Mesodermal cell (in vitro differentiated cells): ENCODE results near the gene LRRC23.
"Not testable (repeated sequence)": the region's sequence is repeated elsewhere in the genome, so short reads cannot be mapped to it uniquely, and the experiment has no call there.

ENCODE experiments used
- H3K27ac ChIP-seq: 2 replicates; pipeline ENCODE4 v1.7.0; 2013; ENCODE audit warnings: mild to moderate bottlenecking, low read depth, low read length, moderate library complexity; ENCODE audit not compliant: severe bottlenecking
- H3K36me3 ChIP-seq: 2 replicates; pipeline ENCODE4 v1.7.1; 2013; ENCODE audit warnings: mild to moderate bottlenecking, low read length, moderate library complexity; ENCODE audit not compliant: control insufficient read depth, insufficient read depth
- H3K4me1 ChIP-seq: one replicate; pipeline ENCODE4 v1.7.1; 2013; ENCODE audit warnings: mild to moderate bottlenecking, low read length; ENCODE audit not compliant: insufficient read depth, control insufficient read depth, poor library complexity, severe bottlenecking
- H3K4me3 ChIP-seq: 2 replicates; pipeline ENCODE4 v1.7.0; 2013; ENCODE audit warnings: low read length, control low read depth, mild to moderate bottlenecking; ENCODE audit not compliant: insufficient read depth, poor library complexity, severe bottlenecking; ENCODE audit errors: extremely low read depth
- H3K9me3 ChIP-seq: 2 replicates; pipeline ENCODE4 v1.7.1; 2013; ENCODE audit warnings: mild to moderate bottlenecking, low read length, moderate library complexity; ENCODE audit not compliant: control insufficient read depth
- WGBS, 2 experiments: methylation state at CpG; one replicate each; pipeline ENCODE4 v1.1.5; 2013; ENCODE audit warnings: missing lambda C conversion rate in 2 of 2; ENCODE audit not compliant: insufficient coverage in 2 of 2; 5-methylcytosine and 5-hydroxymethylcytosine counted together

The LRRC23 gene

DNA sequence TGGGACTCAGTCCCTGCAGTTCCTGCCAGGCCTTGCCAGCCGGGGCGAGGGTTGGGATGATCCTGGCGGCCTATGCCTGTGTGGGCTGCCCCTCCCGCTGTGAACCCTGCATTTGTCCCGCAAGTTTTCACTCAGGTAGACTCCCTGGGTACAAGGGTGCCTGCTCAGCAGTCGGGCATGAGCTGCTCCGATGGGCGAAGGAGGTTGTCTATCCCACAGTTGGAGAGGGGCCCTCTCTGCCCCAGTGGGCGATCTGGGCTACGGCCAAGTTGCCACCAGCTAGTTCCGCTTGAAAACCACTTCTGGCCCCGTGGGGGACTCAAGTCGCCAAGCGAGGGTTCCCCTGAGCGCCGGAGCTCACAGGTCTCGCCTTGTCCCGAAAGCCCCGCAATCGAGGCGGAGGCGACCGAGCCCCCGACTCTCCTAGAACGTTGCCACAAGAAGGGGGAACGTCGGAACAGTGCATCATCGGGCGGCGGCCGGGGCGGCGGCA, 37.7 kb upstream of the LRRC23 start:
- Histone ChIP-seq H3K4me1 (peaks cover 21% of the 10 kb centered on the region), H3K36me3 (peaks cover 67% of the 10 kb centered on the region), H3K4me3 (peak overlapping the region; percentile 97), H3K27ac (peak overlapping the region; percentile 41), H3K9me3 (no peaks in the 10 kb centered on the region)
- WGBS, 2 experiments = 9 to 14% methylated on average over 19 to 26 of the region's 33 CpGs

DNA sequence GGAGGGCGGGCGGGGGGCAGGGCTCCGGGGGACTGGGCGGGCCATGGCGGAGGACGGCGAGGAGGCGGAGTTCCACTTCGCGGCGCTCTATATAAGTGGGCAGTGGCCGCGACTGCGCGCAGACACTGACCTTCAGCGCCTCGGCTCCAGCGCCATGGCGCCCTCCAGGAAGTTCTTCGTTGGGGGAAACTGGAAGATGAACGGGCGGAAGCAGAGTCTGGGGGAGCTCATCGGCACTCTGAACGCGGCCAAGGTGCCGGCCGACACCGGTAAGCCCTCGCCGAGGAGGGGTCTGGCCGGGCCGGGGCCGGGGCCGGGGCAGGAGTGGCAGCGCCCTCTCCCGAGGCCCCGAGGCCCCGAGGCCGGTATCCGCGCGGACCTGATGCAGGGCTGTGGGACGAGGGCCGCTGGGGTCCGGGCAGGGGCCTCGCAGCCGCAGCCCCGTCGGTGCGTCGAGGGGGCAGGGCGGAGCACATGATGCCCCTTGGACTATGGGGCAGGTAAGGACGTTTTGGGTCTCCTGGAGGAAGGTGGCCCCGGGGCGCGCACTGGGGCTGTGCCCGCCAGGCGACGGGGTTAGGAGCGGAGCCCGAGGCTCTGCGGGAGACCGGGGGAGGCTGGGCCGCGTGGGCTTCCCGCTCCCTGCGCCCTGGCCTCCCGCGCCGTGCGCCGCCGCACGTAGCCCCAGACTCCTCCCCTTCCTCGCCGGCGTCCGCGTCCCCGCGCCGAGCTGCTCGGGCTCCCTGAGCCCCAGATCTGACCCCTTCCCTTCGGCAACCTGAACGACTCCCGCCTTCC, 37.0 kb upstream of the LRRC23 start, which contains the start of gene TPI1:
Gene TPI1, plus strand, starts transcription at position 119 of the 798 bp plus-strand sequence. Its CDS starts 36 bp downstream, at position 155.
- H3K9me3 ChIP-seq = no peaks in the 10 kb centered on the region
- 0% methylated on average over 72 to 77 of the region's 86 CpGs for WGBS, 2 experiments
- peaks cover 60% of the 10 kb centered on the region for H3K36me3 ChIP-seq
- peaks cover 21% of the 10 kb centered on the region for H3K4me1 ChIP-seq
- H3K4me3 ChIP-seq = peak within 1 kb of the TSS; percentile 97
- peak within 1 kb of the TSS; percentile 62 for H3K27ac ChIP-seq

DNA sequence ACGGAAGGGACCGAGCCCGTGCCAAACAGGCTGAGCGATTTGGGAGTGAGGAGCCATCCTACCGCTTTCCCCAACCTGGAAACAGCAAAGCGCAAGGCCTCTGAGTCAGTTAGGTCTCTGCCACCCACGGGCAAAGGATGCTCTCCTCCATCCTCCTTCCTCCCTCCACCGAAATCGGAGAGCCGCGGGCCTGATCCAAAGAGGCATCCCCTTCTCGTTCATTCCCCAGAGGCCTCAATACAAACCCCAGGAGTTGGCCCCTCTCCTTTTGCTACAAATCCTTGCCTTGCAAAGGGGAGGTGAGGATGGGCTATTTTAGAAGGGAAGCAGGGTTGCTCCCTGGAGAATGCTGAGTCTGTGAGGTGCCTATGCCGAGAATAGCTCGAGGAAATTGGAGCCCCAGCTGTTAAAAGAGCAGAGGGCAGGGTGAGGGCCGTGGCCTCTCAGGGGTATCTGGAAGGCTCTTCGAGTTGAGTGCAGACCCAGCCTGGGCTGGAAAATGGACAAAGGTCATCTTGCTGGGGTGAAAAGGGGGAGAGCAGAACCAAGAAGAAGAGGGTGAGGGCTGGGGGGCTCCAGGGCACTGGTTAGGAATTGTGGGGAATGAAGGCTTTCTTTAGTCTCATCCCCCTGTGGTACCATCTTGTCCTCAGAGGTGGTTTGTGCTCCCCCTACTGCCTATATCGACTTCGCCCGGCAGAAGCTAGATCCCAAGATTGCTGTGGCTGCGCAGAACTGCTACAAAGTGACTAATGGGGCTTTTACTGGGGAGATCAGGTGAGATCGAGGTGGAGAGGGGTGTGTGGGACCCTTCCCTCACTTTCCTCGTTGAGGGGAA, 36.2 kb upstream of the LRRC23 start:
- 5 to 8% methylated on average over 12 to 16 of the region's 22 CpGs for WGBS, 2 experiments
- Histone ChIP-seq H3K27ac (peak overlapping the region; percentile 47), H3K9me3 (no peaks in the 10 kb centered on the region), H3K4me1 (peaks cover 21% of the 10 kb centered on the region), H3K4me3 (peak overlapping the region; percentile 97), H3K36me3 (peaks cover 52% of the 10 kb centered on the region)

DNA sequence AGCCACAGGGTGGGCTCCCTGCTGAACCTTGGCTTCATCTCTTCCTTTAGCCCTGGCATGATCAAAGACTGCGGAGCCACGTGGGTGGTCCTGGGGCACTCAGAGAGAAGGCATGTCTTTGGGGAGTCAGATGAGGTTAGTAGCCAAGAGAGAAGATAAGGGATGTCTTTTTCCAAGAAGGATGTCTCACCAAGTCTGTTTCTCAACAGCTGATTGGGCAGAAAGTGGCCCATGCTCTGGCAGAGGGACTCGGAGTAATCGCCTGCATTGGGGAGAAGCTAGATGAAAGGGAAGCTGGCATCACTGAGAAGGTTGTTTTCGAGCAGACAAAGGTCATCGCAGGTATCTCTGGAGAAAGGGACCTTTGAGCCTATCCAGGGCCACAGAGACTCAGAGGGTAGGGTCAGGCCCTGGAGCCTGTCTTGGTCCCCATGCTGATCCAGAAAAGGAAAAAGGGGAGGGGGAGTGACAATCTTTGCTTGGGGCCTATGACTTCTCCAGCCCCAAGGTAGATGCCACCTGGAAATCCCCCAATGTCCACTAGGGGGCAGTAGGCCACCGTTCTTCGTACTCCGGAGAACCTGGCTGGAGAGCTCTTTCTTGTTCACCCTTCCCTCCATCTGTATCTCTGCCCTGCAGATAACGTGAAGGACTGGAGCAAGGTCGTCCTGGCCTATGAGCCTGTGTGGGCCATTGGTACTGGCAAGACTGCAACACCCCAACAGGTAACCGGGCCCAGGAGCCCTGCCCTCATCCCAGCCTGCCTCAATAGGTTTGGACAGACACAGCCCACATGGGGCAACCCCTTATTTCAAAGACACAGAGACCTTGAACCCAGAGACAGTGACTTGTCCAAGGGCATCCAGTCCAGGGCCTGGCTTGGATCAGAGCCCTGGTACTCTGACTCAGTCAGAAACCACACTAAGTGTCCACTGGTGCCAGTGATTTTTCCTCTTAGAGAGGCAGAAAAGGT, 35.3 kb upstream of the LRRC23 start:
- peaks cover 21% of the 10 kb centered on the region for H3K4me1 ChIP-seq
- WGBS, 2 experiments = 40 to 45% methylated on average over 11 of the region's 12 CpGs
- peak overlapping the region; percentile 47 for H3K27ac ChIP-seq
- H3K9me3 ChIP-seq = no peaks in the 10 kb centered on the region
- H3K36me3 ChIP-seq = peaks cover 43% of the 10 kb centered on the region
- H3K4me3 ChIP-seq = peak overlapping the region; percentile 97

DNA sequence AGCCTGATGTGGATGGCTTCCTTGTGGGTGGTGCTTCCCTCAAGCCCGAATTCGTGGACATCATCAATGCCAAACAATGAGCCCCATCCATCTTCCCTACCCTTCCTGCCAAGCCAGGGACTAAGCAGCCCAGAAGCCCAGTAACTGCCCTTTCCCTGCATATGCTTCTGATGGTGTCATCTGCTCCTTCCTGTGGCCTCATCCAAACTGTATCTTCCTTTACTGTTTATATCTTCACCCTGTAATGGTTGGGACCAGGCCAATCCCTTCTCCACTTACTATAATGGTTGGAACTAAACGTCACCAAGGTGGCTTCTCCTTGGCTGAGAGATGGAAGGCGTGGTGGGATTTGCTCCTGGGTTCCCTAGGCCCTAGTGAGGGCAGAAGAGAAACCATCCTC, 34.3 kb upstream of the LRRC23 start:
- H3K27ac ChIP-seq, H3K4me3 ChIP-seq, H3K9me3 ChIP-seq: not testable (repeated sequence)
- Histone ChIP-seq H3K36me3 (peaks cover 33% of the 10 kb centered on the region), H3K4me1 (peaks cover 21% of the 10 kb centered on the region)
- 100% methylated on average over 2 of the region's 4 CpGs; no CpG with 5 or more reads in 1 of the 2 experiments for WGBS, 2 experiments

DNA sequence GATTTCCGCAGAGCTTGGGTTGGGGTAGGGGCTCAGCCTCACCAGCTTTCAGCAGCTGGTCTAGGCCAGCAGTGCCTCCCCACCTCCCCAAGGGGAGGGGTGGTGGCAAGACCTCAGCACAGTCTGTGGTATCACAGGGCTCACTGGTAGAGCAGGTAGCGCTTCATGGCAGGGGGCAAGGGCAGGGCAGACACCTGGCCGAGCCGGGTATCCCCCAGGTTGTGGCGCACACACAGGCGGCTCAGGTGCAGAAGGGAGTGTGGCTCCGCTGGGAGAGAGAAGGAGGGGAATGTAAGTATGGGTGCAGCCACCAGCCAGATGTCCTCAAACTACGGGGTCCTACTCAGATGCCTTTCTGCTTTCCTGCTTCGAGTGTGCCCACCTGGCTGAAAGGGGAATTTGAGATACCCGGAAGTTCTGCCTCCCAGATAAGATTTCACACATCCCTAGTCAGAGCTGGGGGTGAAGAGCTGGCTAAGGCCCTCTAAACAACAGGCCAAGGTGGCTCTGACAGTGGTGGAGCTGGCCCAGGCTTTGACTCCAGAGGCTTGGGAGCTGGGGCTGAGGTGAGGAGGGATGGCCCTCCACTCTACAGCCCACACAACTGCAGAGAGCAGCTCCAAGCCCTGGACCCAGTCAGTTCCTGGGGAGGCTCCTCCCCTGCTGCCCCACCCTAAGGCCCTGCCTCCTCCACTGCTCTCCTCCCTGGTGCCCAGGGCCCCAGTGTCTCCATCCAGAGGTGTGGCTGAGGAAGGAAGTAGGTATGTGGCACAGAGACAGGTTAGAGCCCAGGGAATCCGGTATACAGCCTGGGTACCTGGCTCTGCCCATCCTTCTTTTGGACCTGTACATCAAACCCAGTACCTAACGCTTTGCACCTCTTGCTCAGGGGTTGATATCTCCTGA, 33.3 kb upstream of the LRRC23 start:
- Histone ChIP-seq H3K9me3 (no peaks in the 10 kb centered on the region), H3K27ac (no peak overlapping the region), H3K4me1 (peaks cover 20% of the 10 kb centered on the region), H3K36me3 (peaks cover 34% of the 10 kb centered on the region), H3K4me3 (peak overlapping the region; percentile 74)
- 92 to 94% methylated on average over 10 to 11 of the region's 12 CpGs for WGBS, 2 experiments

DNA sequence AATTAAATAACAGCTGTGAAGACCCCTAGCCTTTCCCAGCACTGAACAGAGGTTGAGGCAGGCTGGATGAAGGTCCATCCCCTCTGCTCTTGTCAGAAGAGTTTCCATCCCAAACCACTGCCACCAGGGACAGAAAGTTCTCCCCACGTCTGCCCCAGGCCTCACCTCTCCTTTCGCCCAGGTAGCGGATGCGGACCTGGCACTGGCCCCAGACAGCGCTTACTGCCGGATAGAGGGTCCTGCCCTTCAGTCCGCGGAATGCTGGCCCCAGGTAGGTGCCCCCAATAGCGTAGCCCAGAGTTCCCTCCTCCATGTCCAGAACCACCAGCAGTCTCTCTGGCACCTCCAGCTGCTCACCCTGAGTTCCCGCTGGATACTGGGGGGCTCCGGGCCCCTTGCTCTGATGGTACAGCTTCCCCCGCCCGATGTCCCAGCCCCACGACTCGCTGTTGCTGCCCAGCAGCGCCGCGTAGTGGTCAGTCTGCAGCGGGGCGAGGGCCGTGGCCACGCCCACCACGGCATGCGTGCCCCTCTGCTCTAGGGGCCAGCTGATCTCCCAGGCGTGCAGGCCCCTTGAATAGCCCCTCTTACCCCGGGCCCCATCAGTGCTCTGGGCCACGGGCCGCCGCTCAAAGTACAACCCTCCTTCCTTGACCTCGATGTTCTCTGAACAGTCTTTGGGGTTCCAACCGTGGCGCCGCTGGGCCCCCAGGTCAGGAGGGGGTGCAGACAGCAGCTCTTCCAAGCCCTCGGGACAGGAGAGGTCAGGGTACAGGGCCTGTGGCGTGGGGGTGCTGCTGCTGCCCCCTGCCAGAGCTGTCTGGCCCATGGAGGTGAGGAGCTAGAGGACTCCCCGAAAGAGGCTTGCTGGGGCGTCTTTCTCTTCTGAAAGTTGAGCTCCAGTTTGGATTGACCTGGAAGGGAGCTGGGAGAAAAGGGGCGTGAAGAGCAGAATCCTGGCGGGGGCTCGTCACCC, 32.3 kb upstream of the LRRC23 start:
- peaks cover 12% of the 10 kb centered on the region for H3K4me1 ChIP-seq
- peaks cover 31% of the 10 kb centered on the region for H3K36me3 ChIP-seq
- WGBS, 2 experiments = 7% methylated on average over 32 to 36 of the region's 40 CpGs
- no peaks in the 10 kb centered on the region for H3K9me3 ChIP-seq
- H3K4me3 ChIP-seq = peak overlapping the region; percentile 74
- peak overlapping the region; percentile 72 for H3K27ac ChIP-seq

DNA sequence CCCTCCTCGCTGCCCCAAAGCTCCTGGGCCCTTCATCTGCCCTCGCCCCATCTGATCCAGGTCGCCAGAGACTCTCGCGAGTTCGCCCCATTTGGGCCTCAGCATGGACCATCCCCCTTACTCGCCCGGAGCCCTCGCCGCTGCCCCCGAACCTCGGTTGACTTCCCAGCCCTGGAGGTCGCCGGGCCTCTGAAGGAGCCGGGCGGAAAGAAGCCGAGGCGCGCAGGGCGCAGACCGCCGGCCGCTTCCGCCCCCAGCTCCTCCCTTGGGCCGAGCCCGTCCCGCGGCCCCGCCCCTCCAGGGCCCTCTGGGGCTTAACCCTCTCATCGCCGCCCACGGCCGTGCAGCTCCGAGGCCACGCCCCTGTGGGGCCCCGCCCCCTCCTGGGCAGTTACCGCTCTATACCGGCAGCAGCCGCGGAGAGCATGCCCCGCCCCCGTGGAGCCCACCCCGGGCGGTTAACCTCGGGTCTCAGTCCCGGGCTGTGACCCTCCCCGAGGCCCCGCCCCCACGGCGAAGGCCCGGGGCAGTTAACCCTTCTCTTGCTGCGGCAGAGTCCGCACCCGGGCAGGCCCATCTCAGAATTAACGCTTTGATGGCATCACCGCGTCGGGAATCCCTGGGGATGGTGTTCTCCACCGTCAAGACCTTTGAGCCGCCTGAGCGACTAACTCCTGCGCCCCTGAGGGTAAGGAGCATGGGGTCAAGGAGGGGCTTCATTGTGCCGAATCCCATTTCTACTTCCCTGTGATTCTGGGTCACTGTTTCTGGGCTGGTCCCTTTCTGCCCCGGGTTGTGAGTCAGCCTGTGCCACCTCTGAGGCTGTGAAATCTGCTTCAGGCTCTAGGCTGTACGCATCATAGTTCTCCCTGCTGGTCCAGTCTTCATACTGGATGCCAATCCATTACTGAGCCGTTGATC, 31.3 kb upstream of the LRRC23 start, which contains the start of gene SPSB2:
Gene SPSB2, minus strand, starts transcription at position 210 of the 921 bp plus-strand sequence. CDS start 402 bp downstream, outside the sequence.
- WGBS, 2 experiments = 0% methylated on average over 51 to 66 of the region's 66 CpGs
- Histone ChIP-seq H3K36me3 (peaks cover 31% of the 10 kb centered on the region), H3K4me1 (peaks cover 12% of the 10 kb centered on the region), H3K27ac (peak within 1 kb of the TSS; percentile 72), H3K9me3 (no peaks in the 10 kb centered on the region), H3K4me3 (peak within 1 kb of the TSS; percentile 74)
